Measurements from ENCODE around the gene FAM167B.
"Not testable (repeated sequence)": the region's sequence is repeated elsewhere in the genome, so short reads cannot be mapped to it uniquely, and the experiment has no call there.

The FAM167B gene

GRCh38 chr1:32263744-32264143, 16.7 kb downstream of the FAM167B start:
- no peak for DNase-seq

DNA sequence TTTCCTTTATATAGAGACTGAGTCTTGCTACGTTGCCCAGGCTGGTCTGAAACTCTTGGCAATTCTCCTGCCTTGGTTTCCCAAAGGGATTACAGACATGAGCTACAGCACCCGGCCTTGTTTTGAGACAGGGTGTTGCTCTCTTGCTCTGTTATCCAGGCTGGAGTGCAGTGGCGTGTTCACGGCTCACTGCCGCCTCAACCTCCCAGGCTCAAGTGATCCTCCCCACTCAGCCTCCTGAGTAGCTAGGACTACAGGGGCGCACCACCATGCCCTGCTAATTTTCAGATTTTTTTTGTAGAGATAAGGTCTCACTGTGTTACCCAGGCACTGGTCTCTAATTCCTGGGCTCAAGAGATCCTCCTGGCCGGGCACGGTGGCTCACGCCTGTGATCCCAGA, 18.8 kb downstream of the FAM167B start:
- no peak for DNase-seq

DNA sequence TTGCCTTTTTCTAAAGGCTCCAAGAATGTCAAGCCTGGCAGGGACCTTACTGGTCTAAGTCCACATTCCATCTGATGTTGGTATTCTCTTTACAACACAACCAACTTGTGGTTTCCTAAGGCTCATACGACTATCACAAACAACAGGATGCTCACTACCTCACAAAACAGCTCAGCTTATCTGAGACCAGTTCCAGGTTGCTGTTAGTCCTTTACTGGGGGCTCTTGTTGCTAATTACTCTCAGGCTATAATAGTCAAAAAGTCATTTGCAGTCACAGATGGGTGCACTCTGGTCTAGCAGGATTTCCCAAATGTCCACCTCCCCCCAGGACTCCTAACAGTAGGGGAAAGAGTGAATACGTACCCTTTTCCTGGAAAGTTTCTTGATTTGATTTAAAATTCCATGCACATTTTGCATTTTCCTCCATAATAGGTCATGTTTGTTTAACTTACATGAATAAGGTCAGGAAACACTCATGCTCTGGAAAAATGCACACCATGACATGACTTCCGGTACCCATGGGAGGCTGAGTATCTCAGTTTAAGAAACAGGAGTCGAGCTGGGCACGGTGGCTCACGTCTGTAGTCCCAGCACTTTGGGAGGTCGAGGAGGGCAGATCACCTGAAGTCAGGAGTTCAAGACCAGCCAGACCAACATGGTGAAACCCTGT, 20.0 kb downstream of the FAM167B start:
- no peak for DNase-seq

GRCh38 chr1:32269744-32270143, 22.7 kb downstream of the FAM167B start:
- DNase-seq = no peak

GRCh38 chr1:32272557-32273390, 25.8 kb downstream of the FAM167B start:
- DNase-seq = no peak

DNA sequence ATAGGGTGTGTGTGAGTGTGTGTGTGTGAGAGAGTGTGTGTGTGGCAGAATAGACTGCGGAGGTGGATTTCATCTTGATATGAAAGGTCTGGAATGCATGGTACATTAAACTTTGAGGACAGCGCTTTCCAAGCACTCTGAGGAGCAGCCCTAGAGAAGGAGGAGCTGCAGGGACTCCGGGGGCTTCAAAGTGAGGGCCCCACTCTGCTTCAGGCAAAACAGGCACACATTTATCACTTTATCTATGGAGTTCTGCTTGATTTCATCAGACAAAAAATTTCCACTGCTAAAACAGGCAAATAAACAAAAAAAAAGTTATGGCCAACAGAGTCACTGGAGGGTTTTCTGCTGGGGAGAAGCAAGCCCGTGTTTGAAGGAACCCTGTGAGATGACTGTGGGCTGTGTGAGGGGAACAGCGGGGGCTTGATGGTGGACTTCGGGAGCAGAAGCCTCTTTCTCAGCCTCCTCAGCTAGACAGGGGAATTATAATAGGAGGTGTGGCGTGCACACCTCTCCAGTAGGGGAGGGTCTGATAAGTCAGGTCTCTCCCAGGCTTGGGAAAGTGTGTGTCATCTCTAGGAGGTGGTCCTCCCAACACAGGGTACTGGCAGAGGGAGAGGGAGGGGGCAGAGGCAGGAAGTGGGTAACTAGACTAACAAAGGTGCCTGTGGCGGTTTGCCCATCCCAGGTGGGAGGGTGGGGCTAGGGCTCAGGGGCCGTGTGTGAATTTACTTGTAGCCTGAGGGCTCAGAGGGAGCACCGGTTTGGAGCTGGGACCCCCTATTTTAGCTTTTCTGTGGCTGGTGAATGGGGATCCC, 26.6 kb downstream of the FAM167B start:
- DNase-seq = peak; percentile 11 to 70 (median 45)

- DNase-seq = no peak
Measured at GRCh38 chr1:32274646-32275340, 27.8 kb downstream of the FAM167B start.

- DNase-seq = no peak
Measured at GRCh38 chr1:32275424-32275823, 28.4 kb downstream of the FAM167B start.

DNA sequence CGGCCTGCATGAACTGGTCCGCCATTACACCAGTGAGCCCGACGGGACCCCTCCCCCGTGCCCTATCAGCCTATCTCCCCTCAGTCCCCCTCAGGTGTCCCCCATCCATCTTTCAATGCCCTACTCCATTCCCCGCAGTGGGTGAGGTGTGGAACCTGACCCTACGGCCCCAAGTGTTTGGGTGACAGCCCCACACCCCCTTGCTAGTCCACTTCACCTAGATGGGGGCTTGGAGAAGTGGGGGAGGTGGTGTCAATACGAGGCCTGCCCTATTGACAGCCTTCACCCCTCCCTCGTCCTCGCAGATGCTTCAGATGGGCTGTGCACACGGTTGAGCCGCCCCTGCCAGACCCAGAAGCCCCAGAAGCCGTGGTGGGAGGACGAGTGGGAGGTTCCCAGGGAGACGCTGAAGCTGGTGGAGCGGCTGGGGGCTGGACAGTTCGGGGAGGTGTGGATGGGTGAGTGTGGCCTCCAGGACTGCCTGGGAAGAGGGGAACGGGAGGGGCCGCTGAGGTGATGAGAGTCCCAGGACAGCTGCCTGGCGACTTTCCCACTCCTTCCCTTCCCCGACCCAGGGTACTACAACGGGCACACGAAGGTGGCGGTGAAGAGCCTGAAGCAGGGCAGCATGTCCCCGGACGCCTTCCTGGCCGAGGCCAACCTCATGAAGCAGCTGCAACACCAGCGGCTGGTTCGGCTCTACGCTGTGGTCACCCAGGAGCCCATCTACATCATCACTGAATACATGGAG, 29.2 kb downstream of the FAM167B start:
- no peak for DNase-seq

- not testable (repeated sequence) for DNase-seq
Measured at GRCh38 chr1:32284777-32285176, 37.8 kb downstream of the FAM167B start.

- no peak for DNase-seq
Measured at GRCh38 chr1:32285658-32286057, 38.6 kb downstream of the FAM167B start.

DNA sequence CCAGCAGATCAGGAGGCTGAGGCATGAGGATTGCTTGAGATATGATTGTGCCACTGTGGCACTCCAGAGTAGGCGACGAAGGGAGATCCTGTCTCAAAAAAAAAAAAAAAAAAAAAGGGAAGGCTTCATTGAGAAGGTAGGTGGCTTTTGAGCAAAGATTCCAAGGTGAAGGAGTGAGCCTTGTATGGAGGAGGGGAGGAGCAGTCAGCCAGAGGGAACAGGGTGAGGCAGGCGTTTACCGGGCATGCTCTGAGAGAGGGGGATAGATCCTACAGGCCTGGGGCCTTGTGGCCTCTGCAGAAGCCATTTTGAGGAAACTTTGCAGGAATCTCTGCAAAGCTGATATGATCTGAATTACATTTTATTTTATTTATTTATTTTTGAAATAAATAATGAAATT, 39.7 kb downstream of the FAM167B start:
- DNase-seq = no peak

- no peak for DNase-seq
Measured at GRCh38 chr1:32289256-32289655, 42.2 kb downstream of the FAM167B start.

DNA sequence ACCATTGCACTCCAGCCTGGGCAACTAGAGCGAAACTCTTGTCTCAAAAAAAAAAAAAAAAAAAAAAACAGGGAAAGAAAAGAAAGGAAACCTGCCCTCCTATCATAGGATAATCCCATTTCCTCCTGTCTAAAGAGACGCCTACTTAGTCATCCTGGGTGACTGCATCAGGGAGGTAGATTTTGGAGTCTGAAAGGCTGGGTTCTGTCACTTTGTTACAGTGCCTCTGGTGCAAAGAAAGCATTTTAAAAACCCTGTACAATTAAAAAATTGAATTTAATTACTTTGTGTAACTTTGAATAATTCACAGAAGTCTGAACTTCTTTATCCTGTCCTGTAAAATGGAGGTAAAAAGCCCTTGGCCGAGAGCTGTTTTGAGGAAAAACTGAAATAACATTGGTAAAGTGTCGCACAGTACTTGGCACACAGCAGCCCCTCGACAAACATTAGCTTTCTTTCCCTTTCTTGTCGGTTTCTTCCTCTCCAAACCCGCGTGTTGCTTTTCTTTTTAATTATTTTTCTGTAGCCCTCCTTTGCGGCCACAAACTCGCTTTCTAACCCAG, 44.2 kb downstream of the FAM167B start:
- no peak for DNase-seq

DNA sequence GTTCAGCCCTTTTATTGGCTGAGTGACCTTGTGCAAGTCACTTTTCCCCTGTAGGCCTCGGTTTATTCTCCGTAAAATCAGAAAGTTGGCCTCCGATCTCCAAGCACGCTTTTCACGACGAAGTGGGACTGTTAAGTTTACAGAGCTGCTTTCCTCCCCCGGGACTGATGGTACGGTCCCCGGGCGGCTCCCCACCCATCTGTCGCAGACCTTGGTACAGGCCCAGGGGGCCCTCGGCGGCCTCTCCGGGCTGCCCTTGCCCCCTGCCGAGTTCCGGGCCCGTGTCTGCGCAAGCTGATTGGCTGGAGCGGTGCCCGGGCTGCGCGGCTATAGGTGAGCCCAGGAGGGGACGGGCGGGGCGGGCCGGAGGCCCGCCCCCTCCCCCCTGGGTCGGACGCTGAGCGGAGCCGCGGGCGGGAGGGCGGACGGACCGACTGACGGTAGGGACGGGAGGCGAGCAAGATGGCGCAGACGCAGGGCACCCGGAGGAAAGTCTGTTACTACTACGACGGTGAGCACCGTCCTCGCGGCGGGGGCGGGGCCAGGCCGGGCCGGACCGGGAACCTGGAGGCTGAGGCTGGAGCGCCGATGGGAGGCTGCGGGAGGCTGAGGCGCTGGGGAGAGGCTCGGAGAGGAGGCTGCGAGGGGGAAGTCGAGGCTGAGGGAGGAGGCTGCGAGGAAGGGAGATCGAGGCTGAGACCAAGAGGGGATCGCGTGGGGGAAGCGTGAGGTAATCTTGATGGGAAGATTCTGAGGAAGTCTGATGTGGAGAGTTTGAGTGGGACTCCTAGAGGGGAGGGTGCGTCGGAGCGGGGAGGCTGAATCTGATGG, 44.9 kb downstream of the FAM167B start, which contains the start of gene HDAC1:
TSS of gene HDAC1 (plus strand) at position 376 of the 831 bp plus-strand sequence. CDS start at position 463, 87 bp downstream.
- peak; percentile 89 to 94 (median 91) for DNase-seq

GRCh38 chr1:32298211-32298610, 51.2 kb downstream of the FAM167B start:
- DNase-seq = not testable (repeated sequence)
